ENCODE results near the gene CACNG1.

The CACNG1 gene, protein sequence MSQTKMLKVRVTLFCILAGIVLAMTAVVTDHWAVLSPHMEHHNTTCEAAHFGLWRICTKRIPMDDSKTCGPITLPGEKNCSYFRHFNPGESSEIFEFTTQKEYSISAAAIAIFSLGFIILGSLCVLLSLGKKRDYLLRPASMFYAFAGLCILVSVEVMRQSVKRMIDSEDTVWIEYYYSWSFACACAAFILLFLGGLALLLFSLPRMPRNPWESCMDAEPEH

DNA sequence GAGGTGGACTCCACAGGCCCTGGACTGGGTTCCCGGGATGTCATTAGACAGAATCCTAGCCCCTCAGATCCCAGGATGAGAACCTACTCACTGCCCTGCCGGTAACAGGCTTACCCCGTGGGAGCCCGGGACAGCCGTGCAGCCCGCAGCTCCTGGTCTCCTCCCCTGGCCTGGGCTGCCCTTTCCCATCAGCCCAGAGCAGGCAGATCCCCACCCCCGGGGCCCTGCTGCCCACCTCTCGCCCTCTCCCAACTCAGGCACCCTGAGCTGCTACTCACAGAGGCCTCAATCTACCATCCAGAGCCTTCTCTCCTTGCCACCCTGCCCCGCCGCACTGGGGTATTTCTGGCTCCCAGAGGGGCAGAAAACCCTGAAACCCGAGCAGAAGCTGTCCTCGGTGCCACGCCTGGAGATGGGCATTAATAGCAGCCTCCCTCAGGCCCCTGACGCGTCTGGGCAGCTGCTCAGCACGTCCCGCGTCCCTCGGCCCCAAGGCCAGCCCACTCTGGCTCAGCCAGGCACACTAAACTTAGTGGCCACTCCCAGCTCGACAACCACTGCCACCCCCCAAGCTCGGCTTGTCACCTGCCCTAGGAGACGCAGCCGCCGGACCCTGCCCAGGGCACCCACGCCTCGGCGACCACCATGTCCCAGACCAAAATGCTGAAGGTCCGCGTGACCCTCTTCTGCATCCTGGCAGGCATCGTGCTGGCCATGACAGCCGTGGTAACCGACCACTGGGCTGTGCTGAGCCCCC is at the start of gene CACNG1:
TSS of gene CACNG1 (plus strand) at position 539 of the 757 bp plus-strand sequence. CDS start at position 646, 107 bp downstream.
- DNase-seq = no peak
- TF ChIP-seq GATA1 (IDR thresholded peaks at IDR 0.05; ENCODE audit: low read depth, low read length) (no peak), POLR2A (IDR thresholded peaks at IDR 0.05; ENCODE audit: low read length) (no peak)

- TF ChIP-seq POLR2A (IDR thresholded peaks at IDR 0.05; ENCODE audit: low read length) (no peak), GATA1 (IDR thresholded peaks at IDR 0.05; ENCODE audit: low read depth, low read length) (no peak)
- DNase-seq = no peak
Observed at GRCh38 chr17:66994930-66995535, 49.3 kb upstream of the CACNG1 start.

DNA sequence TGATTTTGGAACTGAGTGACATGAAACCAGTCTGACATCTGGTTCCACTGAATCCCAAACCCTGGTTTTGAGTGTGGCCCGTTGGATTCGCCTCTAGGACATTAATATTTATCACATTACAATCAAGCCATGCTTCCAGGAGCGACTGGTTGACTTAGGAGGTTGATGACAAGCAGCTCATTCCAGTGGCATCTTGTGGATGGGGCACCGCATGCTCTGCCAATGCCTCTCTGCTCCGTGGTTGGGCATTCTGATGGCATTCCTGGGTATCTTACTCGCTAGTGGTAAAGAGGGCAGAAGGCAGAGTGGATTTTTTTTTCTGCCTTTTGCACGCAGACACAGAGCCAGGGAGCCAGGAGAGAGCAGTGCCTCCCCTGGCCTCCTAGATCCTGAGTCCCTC is 48.4 kb upstream of the CACNG1 start:
- TF ChIP-seq GATA1 (IDR thresholded peaks at IDR 0.05; ENCODE audit: low read depth, low read length) (no peak), POLR2A (IDR thresholded peaks at IDR 0.05; ENCODE audit: low read length) (no peak)
- no peak for DNase-seq

DNA sequence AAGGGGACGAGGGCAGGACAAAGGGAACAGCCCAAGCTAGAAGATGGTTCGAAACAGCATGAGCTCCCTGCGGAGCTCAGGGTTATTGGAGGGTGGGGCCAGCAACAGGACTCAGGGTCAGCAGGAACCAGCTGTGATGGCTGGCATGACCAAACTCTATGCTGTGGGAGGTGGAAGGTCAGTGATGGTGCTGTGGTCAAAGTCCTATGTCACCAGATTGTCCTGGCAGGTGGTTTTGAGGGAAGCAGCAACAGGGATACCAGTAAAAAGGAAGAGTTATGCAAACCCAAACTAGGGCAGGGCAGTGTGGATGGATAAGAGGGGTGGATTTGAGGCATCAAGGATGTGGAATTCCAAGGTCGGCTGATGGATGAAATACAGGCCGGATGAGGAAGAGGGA is 47.4 kb upstream of the CACNG1 start:
- no peak for DNase-seq
- no peak for TF ChIP-seq POLR2A (IDR thresholded peaks at IDR 0.05; ENCODE audit: low read length)
- TF ChIP-seq GATA1 (IDR thresholded peaks at IDR 0.05; ENCODE audit: low read depth, low read length) = no peak

GRCh38 chr17:67003231-67003630 is 41.1 kb upstream of the CACNG1 start:
- no peak for TF ChIP-seq GATA1 (IDR thresholded peaks at IDR 0.05; ENCODE audit: low read depth, low read length)
- no peak for TF ChIP-seq POLR2A (IDR thresholded peaks at IDR 0.05; ENCODE audit: low read length)
- no peak for DNase-seq

DNA sequence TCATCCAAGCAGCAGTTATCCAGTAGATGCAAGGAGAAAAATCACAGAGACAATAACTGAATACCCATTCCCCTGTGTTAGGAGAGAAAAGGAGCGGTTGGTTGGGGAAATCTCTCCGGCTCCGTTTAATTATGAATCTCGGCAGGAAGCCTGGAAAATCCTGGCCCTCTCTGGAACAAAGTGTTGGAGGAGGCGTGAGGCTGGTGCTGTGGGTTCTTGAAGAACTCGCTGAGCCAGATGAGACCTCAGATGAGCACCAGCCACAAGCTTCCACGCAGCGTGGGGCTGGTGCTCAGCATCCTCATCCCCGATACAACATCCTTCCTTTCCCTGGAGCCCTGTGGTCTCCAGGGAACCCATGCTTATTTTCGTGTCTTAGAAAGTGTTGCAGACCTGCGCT is 40.2 kb upstream of the CACNG1 start:
- DNase-seq = no peak
- TF ChIP-seq GATA1 (IDR thresholded peaks at IDR 0.05; ENCODE audit: low read depth, low read length) (no peak), POLR2A (IDR thresholded peaks at IDR 0.05; ENCODE audit: low read length) (no peak)

- no peak for TF ChIP-seq GATA1 (IDR thresholded peaks at IDR 0.05; ENCODE audit: low read depth, low read length)
- no peak for DNase-seq
Observed at GRCh38 chr17:67007266-67007665, 37.1 kb upstream of the CACNG1 start.

DNA sequence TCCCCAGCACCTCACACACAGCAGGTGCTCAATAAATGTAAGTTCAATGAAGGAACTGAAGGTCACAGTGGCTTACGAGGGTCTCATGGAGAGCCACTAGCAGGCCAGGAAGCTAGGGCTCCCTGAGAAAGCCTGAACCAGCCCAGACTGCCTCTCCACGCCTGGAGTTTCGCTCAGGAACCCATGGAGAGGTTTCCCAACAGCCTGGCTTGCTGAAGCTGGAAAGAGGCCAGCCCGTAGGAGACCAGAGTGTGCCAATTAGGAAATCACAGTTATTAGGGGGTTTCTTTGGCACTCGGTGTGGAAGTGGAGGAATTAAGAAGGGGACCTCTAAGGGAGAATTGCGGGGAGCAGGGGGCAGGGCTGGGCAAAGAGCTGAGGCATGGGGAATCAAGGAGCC is 36.3 kb upstream of the CACNG1 start:
- no peak for DNase-seq
- no peak for TF ChIP-seq GATA1 (IDR thresholded peaks at IDR 0.05; ENCODE audit: low read depth, low read length)

DNA sequence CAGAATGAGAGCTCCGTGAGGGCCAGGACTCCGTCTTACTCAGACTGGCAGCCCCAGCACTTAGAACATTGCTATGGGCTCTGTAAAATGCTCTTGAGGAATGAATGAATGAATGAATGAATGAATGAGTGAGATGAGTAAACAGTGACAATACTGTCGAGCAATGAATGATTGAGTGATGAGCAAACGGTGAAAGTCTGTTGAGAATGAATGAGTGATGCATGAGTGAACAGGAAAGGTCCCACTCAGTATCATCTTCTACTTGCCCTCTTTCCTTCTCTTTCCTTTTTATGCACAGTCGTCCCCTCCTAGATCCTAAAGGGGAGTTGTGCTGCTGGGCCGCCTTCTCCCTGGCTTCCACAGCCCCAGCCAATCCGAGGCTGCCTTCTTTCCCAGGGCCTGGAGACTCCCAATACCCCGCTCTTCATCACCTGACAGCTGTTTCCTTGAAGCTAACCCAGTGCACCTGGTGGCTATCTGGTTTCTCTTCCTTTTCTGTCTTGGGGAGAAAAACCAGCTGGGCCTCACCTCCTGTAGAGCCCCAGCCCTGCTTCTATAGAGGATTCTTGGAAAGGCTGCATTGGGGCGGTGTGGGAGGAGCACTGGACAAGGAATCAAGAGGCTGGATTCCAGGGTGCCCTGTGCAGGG is 32.7 kb upstream of the CACNG1 start:
- DNase-seq = no peak
- TF ChIP-seq POLR2A (IDR thresholded peaks at IDR 0.05; ENCODE audit: low read length) = no peak
- no peak for TF ChIP-seq GATA1 (IDR thresholded peaks at IDR 0.05; ENCODE audit: low read depth, low read length)

- no peak for TF ChIP-seq GATA1 (IDR thresholded peaks at IDR 0.05; ENCODE audit: low read depth, low read length)
- no peak for TF ChIP-seq POLR2A (IDR thresholded peaks at IDR 0.05; ENCODE audit: low read length)
- DNase-seq = no peak
Observed at GRCh38 chr17:67013891-67014290, 30.5 kb upstream of the CACNG1 start.

DNA sequence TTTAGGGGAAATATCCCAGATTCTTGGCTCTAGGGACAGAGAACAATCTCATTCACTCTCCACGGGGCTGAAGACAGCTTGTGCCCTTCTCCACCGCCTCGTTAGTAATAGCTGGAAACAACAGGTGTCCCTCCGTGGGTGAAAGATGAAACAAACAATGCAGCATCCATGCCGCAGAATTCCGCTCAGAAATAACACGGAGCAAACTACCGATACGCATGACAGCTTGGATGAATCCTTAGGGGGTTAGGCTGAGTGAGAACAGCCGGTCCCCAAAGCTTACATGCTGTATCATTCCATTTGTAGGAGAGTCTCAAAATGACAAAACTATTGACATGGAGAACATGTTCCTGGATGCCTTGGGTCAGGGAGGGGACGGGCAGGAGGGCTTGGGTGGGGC is 29.4 kb upstream of the CACNG1 start:
- TF ChIP-seq GATA1 (IDR thresholded peaks at IDR 0.05; ENCODE audit: low read depth, low read length) (no peak), POLR2A (IDR thresholded peaks at IDR 0.05; ENCODE audit: low read length) (no peak)
- DNase-seq = no peak

GRCh38 chr17:67016039-67016762 is 28.2 kb upstream of the CACNG1 start:
- DNase-seq = no peak
- TF ChIP-seq POLR2A (IDR thresholded peaks at IDR 0.05; ENCODE audit: low read length) (no peak), GATA1 (IDR thresholded peaks at IDR 0.05; ENCODE audit: low read depth, low read length) (no peak)

GRCh38 chr17:67017910-67018309 is 26.4 kb upstream of the CACNG1 start:
- no peak for DNase-seq
- TF ChIP-seq POLR2A (IDR thresholded peaks at IDR 0.05; ENCODE audit: low read length) = no peak
- no peak for TF ChIP-seq GATA1 (IDR thresholded peaks at IDR 0.05; ENCODE audit: low read depth, low read length)

All from erythroblast (primary cell).